ENCODE results near the gene APBB1IP.

- TF ChIP-seq POLR2A (IDR thresholded peaks at IDR 0.05): no peak
- no peak for TF ChIP-seq CTCF (IDR thresholded peaks at IDR 0.05)
Observed at GRCh38 chr10:26520575-26520974, 82.4 kb downstream of the APBB1IP start.

All from stomach (tissue), 4 donors.